ENCODE data around the gene AKNA.

The AKNA gene

DNA sequence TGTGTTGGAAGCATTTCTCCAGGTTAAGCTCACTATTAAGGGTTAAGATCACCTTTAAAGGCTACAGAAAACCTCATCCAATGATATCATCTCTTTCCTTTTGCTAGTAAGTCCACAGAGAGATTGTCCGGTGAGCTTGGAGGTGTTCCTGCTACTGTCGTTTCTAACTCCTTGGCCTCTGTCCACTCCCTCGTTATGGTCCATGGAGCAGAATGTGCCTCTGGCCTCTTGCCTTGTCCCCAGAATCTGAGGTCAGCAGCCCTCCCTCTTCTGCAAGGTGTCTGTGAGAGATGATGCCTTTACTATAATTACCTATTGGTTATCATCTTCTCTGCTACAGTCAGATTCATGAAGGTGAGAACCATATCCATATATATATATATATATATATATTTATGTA is 43.1 kb downstream of the AKNA start:
- H4K20me1 ChIP-seq (ENCODE audit: insufficient read depth, low read length) = no peaks in the 10 kb centered on the region
- H3K27me3 ChIP-seq (replicated peaks; ENCODE audit: insufficient read depth, low read length) = no peaks in the 10 kb centered on the region
- H3K4me1 ChIP-seq (ENCODE audit: low read length) = no peaks in the 10 kb centered on the region
- no peaks in the 10 kb centered on the region for H3K9me2 ChIP-seq (replicated peaks; ENCODE audit: insufficient read depth, low read length)
- no peaks in the 10 kb centered on the region for H3K79me2 ChIP-seq (ENCODE audit: low read length)
- H3K9ac ChIP-seq (ENCODE audit: low read length) = no peak overlapping the region
- H2AFZ ChIP-seq (ENCODE audit: low read length) = no peak overlapping the region
- H3K4me3 ChIP-seq (ENCODE audit: low read length) = no peak overlapping the region
- H3K4me2 ChIP-seq (ENCODE audit: low read depth, low read length) = no peak overlapping the region
- H3K36me3 ChIP-seq (replicated peaks; ENCODE audit: insufficient read depth, low read length) = peaks cover 23% of the 10 kb centered on the region
- H3K27ac ChIP-seq (ENCODE audit: low read length) = no peak overlapping the region
- no peak for DNase-seq
- H3F3A ChIP-seq (ENCODE audit: insufficient read depth, low read length) = no peaks in the 10 kb centered on the region; the same call in 1 of the 2 replicates
- H3K9me3 ChIP-seq (replicated peaks; ENCODE audit: insufficient read depth, low read length) = no peaks in the 10 kb centered on the region
- no peak for TF ChIP-seq EZH2 (optimal IDR thresholded peaks at IDR 0.05; ENCODE audit: low read depth, low read length)
- no peak for TF ChIP-seq EZH2phosphoT487 (IDR thresholded peaks at IDR 0.05; ENCODE audit: low read length)
- TF ChIP-seq, protein P1, sequence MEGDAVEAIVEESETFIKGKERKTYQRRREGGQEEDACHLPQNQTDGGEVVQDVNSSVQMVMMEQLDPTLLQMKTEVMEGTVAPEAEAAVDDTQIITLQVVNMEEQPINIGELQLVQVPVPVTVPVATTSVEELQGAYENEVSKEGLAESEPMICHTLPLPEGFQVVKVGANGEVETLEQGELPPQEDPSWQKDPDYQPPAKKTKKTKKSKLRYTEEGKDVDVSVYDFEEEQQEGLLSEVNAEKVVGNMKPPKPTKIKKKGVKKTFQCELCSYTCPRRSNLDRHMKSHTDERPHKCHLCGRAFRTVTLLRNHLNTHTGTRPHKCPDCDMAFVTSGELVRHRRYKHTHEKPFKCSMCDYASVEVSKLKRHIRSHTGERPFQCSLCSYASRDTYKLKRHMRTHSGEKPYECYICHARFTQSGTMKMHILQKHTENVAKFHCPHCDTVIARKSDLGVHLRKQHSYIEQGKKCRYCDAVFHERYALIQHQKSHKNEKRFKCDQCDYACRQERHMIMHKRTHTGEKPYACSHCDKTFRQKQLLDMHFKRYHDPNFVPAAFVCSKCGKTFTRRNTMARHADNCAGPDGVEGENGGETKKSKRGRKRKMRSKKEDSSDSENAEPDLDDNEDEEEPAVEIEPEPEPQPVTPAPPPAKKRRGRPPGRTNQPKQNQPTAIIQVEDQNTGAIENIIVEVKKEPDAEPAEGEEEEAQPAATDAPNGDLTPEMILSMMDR (IDR thresholded peaks at IDR 0.05; ENCODE audit: low read length) = no peak

DNA sequence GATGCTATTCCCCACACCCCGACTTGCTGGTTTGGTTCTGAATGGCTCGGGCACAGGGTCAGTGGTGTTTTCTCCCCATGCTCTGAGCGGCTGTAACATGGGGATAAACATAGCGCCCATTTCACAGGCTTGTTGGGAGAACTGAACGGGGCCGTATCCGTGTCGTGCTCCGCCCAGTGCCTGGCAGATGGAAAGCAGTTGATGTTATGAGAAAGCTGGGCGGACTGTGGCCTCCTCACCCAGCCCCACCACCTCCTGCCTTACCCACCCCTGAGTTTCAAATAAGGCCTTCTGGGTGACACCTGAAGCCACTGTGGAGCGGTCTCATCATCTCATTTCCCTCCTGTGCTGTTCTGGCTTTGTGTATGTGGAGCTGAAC is 43.6 kb downstream of the AKNA start:
- Histone ChIP-seq H3K4me2 (ENCODE audit: low read depth, low read length) (no peak overlapping the region), H3K9me3 (replicated peaks; ENCODE audit: insufficient read depth, low read length) (no peaks in the 10 kb centered on the region), H3K9me2 (replicated peaks; ENCODE audit: insufficient read depth, low read length) (no peaks in the 10 kb centered on the region), H3K27me3 (replicated peaks; ENCODE audit: insufficient read depth, low read length) (no peaks in the 10 kb centered on the region), H2AFZ (ENCODE audit: low read length) (no peak overlapping the region), H3K27ac (ENCODE audit: low read length) (no peak overlapping the region), H3K36me3 (replicated peaks; ENCODE audit: insufficient read depth, low read length) (peaks cover 27% of the 10 kb centered on the region), H3K4me3 (ENCODE audit: low read length) (no peak overlapping the region), H3F3A (ENCODE audit: insufficient read depth, low read length) (no peaks in the 10 kb centered on the region; the same call in 1 of the 2 replicates), H3K79me2 (ENCODE audit: low read length) (no peaks in the 10 kb centered on the region), H3K4me1 (ENCODE audit: low read length) (no peaks in the 10 kb centered on the region), H4K20me1 (ENCODE audit: insufficient read depth, low read length) (no peaks in the 10 kb centered on the region), H3K9ac (ENCODE audit: low read length) (no peak overlapping the region)
- no peak for DNase-seq
- TF ChIP-seq EZH2phosphoT487 (IDR thresholded peaks at IDR 0.05; ENCODE audit: low read length) = no peak

DNA sequence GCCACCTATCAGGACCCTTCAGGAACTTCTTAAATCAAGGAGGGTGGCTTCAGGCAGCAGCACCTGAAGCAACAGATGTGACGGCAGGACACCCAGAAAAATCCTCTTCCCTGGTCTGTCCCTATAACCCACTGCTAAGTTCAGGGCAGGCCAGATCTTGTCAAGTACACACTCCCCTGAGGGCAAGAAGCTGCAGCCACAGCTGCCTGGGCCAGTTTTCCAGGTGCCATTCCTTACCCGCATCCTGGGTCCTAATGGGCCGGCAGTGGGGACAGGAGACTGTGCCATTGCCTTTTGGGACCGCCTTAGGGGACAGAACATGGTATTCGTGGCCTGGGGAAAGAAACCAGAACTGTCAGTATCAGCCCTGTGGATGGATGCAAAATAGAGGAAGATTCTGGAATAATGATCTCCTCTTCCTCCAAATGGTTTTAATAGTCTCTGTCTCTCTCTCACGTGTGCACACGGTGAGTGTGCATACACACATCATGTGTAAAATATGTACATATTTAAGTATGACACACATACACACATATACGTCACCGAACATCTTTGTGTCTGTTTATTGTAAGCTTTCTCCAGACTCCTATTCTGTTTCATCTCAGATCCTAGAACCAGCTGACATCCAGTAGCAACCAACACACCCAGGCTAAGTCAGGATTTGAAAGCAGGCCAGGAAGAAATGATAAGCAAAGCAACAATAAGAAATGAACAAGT is 44.2 kb downstream of the AKNA start:
- no peaks in the 10 kb centered on the region for H3K79me2 ChIP-seq (ENCODE audit: low read length)
- H3K9ac ChIP-seq (ENCODE audit: low read length) = no peak overlapping the region
- H2AFZ ChIP-seq (ENCODE audit: low read length) = no peak overlapping the region
- no peak overlapping the region for H3K4me2 ChIP-seq (ENCODE audit: low read depth, low read length)
- no peak for DNase-seq
- no peaks in the 10 kb centered on the region; the same call in 1 of the 2 replicates for H3F3A ChIP-seq (ENCODE audit: insufficient read depth, low read length)
- TF ChIP-seq EZH2phosphoT487 (IDR thresholded peaks at IDR 0.05; ENCODE audit: low read length) (no peak), EZH2 (optimal IDR thresholded peaks at IDR 0.05; ENCODE audit: low read depth, low read length) (no peak)
- TF ChIP-seq, protein P1 (IDR thresholded peaks at IDR 0.05; ENCODE audit: low read length) = no peak
- no peaks in the 10 kb centered on the region for H4K20me1 ChIP-seq (ENCODE audit: insufficient read depth, low read length)
- H3K27ac ChIP-seq (ENCODE audit: low read length) = no peak overlapping the region
- H3K4me3 ChIP-seq (ENCODE audit: low read length) = no peak overlapping the region
- no peaks in the 10 kb centered on the region for H3K27me3 ChIP-seq (replicated peaks; ENCODE audit: insufficient read depth, low read length)
- no peaks in the 10 kb centered on the region for H3K9me3 ChIP-seq (replicated peaks; ENCODE audit: insufficient read depth, low read length)
- H3K36me3 ChIP-seq (replicated peaks; ENCODE audit: insufficient read depth, low read length) = peaks cover 28% of the 10 kb centered on the region
- no peaks in the 10 kb centered on the region for H3K9me2 ChIP-seq (replicated peaks; ENCODE audit: insufficient read depth, low read length)
- H3K4me1 ChIP-seq (ENCODE audit: low read length) = no peaks in the 10 kb centered on the region

DNA sequence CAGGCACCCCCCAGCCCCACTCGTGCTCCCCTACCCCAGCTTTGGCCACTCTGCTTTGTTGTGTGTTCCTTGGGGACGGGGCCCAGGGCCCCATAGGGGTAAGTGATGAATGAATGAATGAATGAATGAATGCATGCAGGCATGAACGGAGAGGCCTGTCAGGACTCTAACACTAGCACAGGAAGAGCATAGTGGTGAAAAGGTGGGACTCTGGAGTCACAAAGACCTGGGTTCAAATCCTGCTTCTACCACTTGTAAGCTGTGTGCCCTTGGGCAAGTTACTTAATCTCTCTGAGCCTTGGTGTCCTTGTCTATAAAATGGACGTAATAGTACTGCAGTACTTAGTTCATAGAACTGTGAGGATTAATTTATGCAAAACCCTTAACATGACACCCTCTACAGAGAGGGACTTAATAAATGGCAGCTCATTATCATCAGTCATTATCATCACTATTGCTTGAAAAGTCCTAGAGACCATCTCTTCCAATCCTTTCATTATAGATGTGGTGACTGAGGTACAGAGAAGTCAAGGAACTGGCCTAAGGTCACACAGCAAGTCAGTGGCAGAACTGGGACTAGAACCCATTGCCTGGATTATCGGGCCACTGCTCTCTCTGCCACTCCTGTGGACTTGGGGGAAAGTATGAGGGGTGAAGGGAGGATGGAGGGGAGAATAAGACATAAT is 44.9 kb downstream of the AKNA start:
- TF ChIP-seq EZH2phosphoT487 (IDR thresholded peaks at IDR 0.05; ENCODE audit: low read length) (no peak), EZH2 (optimal IDR thresholded peaks at IDR 0.05; ENCODE audit: low read depth, low read length) (no peak)
- TF ChIP-seq, protein P1 (IDR thresholded peaks at IDR 0.05; ENCODE audit: low read length) = no peak
- Histone ChIP-seq H3K4me2 (ENCODE audit: low read depth, low read length) (no peak overlapping the region), H3K9me3 (replicated peaks; ENCODE audit: insufficient read depth, low read length) (no peaks in the 10 kb centered on the region), H2AFZ (ENCODE audit: low read length) (no peak overlapping the region), H3K4me1 (ENCODE audit: low read length) (no peaks in the 10 kb centered on the region), H3K27me3 (replicated peaks; ENCODE audit: insufficient read depth, low read length) (no peaks in the 10 kb centered on the region), H3K36me3 (replicated peaks; ENCODE audit: insufficient read depth, low read length) (peaks cover 30% of the 10 kb centered on the region), H3K4me3 (ENCODE audit: low read length) (no peak overlapping the region), H4K20me1 (ENCODE audit: insufficient read depth, low read length) (no peaks in the 10 kb centered on the region), H3K9me2 (replicated peaks; ENCODE audit: insufficient read depth, low read length) (no peaks in the 10 kb centered on the region), H3K9ac (ENCODE audit: low read length) (no peak overlapping the region), H3K27ac (ENCODE audit: low read length) (no peak overlapping the region), H3F3A (ENCODE audit: insufficient read depth, low read length) (no peaks in the 10 kb centered on the region; the same call in 1 of the 2 replicates), H3K79me2 (ENCODE audit: low read length) (no peaks in the 10 kb centered on the region)
- no peak for DNase-seq
